ENCODE measurements around the gene ZNF783.

DNA sequence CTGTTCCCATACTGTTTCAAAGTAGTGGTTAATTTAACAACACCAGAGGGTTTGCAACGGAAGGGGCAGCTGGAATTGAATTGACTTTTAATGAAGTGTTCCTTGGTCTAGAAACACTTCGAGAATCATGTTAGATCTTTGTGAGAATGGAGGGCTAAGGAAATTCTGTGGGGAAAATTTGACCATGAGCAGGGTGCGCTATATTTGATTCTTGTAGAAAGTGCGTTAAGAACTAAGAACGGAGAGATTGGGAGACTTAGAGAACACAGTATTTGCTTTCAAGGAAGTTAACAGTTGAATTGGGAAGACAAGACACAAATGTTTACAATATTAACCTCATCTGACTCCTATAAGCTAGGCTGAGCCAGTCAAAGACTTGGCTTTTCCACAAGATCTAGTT lies 21.4 kb upstream of the ZNF783 start:
- TF ChIP-seq, protein P1, sequence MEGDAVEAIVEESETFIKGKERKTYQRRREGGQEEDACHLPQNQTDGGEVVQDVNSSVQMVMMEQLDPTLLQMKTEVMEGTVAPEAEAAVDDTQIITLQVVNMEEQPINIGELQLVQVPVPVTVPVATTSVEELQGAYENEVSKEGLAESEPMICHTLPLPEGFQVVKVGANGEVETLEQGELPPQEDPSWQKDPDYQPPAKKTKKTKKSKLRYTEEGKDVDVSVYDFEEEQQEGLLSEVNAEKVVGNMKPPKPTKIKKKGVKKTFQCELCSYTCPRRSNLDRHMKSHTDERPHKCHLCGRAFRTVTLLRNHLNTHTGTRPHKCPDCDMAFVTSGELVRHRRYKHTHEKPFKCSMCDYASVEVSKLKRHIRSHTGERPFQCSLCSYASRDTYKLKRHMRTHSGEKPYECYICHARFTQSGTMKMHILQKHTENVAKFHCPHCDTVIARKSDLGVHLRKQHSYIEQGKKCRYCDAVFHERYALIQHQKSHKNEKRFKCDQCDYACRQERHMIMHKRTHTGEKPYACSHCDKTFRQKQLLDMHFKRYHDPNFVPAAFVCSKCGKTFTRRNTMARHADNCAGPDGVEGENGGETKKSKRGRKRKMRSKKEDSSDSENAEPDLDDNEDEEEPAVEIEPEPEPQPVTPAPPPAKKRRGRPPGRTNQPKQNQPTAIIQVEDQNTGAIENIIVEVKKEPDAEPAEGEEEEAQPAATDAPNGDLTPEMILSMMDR (IDR thresholded peaks at IDR 0.05 in 8 of 11, conservative IDR thresholded peaks at IDR 0.05 in 3 of 11): no peak
- TF ChIP-seq POLR2A (IDR thresholded peaks at IDR 0.05) (no peak), POLR2AphosphoS5 (IDR thresholded peaks at IDR 0.05) (no peak)

All from spleen (tissue), 7 donors.